ENCODE measurements around the gene NR4A3. TPM values are rescaled to one million over a fixed set of nuclear protein-coding genes. Genes with fewer than 3 reads are reported as not detected.

NR4A3 gene
- total RNA-seq, 1 experiment from 2014 or later = 0.24 TPM

DNA sequence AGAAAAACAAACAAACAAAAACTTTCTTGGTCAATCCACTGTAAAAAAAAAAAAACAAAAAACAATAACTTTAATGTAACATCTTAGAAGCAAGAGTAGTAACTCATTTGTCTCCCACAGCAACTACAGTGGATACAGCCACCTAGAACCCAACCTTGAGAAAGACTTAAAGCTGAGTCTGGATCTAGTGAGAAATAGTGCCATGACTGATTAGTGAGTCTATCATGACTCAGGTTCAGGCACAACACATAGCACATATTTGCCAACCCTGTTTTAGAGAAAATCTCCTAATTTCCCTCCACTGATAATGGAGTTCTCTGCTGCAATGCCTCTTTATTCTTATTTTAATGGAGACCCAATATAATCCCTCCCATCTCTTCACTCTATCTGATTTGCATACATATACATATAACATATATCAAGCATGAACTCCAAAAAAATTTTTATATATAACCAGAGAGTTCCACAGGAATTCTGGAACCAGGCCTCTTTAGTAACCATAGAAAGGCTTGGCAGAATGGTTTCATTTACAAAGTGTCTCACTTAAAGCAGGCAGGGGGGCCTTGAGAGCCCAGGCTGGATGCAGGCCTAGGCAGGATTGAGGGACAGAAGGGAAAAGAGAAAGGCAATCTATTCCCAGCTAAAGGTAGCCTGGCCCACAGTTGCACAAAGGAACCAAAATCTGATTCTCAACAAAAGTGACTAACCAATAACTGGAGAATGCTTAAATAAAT is 11.9 kb upstream of the NR4A3 start:
- Histone ChIP-seq H3K79me1 (ENCODE audit: insufficient read depth, low read depth, low read length, poor library complexity, severe bottlenecking) (no peaks in the 10 kb centered on the region), H4K20me1 (ENCODE audit: control insufficient read depth, insufficient read depth, insufficient read length) (no peaks in the 10 kb centered on the region), H2BK5ac (ENCODE audit: insufficient read length, low read length) (no peak overlapping the region), H2BK12ac (ENCODE audit: insufficient read length, low read depth, low read length) (no peak overlapping the region), H3K9ac (ENCODE audit: extremely low read depth, insufficient read length, low read length) (no peak overlapping the region), H3K23me2 (ENCODE audit: insufficient read length, low read depth, low read length, poor library complexity, severe bottlenecking) (no peaks in the 10 kb centered on the region), H3K27me3 (ENCODE audit: insufficient read depth, low read length) (no peaks in the 10 kb centered on the region), H3K4me2 (ENCODE audit: insufficient read depth, insufficient read length, low read length) (no peak overlapping the region), H4K91ac (ENCODE audit: insufficient read length, low read depth, low read length) (no peak overlapping the region), H3K9me3 (ENCODE audit: control insufficient read depth, low read depth, low read length) (no peaks in the 10 kb centered on the region), H3K18ac (ENCODE audit: insufficient read length, low read depth, low read length) (no peak overlapping the region), H2BK120ac (ENCODE audit: low read depth, low read length, poor library complexity, severe bottlenecking) (no peak overlapping the region), H2AK5ac (ENCODE audit: insufficient read length, low read length) (no peak overlapping the region), H3K56ac (ENCODE audit: insufficient read length, low read depth, low read length) (no peak overlapping the region), H2AFZ (ENCODE audit: low read length) (no peak overlapping the region), H2BK20ac (ENCODE audit: low read depth, low read length, poor library complexity, severe bottlenecking) (no peak overlapping the region), H4K8ac (replicated peaks; ENCODE audit: insufficient read length, low read depth, low read length) (no peak overlapping the region), H3T11ph (ENCODE audit: low read length) (no peak overlapping the region), H3K4ac (ENCODE audit: low read depth, low read length) (no peak overlapping the region), H3K14ac (ENCODE audit: insufficient read depth, low read length) (no peak overlapping the region), H3K23ac (ENCODE audit: insufficient read length, low read depth, low read length) (no peak overlapping the region), H2BK15ac (ENCODE audit: low read depth, low read length) (no peak overlapping the region), H3K27ac (ENCODE audit: insufficient read length, low read depth, low read length) (no peak overlapping the region), H4K5ac (ENCODE audit: insufficient read length, low read depth, low read length) (no peak overlapping the region), H3K79me2 (ENCODE audit: insufficient read depth, low read length) (no peaks in the 10 kb centered on the region), H3K4me1 (ENCODE audit: insufficient read depth, low read length) (peaks cover 8% of the 10 kb centered on the region)
- TF ChIP-seq, protein P1, sequence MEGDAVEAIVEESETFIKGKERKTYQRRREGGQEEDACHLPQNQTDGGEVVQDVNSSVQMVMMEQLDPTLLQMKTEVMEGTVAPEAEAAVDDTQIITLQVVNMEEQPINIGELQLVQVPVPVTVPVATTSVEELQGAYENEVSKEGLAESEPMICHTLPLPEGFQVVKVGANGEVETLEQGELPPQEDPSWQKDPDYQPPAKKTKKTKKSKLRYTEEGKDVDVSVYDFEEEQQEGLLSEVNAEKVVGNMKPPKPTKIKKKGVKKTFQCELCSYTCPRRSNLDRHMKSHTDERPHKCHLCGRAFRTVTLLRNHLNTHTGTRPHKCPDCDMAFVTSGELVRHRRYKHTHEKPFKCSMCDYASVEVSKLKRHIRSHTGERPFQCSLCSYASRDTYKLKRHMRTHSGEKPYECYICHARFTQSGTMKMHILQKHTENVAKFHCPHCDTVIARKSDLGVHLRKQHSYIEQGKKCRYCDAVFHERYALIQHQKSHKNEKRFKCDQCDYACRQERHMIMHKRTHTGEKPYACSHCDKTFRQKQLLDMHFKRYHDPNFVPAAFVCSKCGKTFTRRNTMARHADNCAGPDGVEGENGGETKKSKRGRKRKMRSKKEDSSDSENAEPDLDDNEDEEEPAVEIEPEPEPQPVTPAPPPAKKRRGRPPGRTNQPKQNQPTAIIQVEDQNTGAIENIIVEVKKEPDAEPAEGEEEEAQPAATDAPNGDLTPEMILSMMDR (conservative IDR thresholded peaks at IDR 0.05) = no peak
- no peaks in the 10 kb centered on the region for H3K27me3 Mint-ChIP-seq (ENCODE audit: low read depth)
- no peak overlapping the region; a peak in 1 of 7 replicates for H3K27ac Mint-ChIP-seq
- H3K36me3 Mint-ChIP-seq (ENCODE audit: insufficient read depth in 1 of 3, low read depth in 3 of 3) = 0 out of 7 replicates have a peak, but pooled peaks cover 0 to 4% (median 0%) of the 10 kb centered on the region in 3 experiments
- peaks cover 48 to 57% of the 10 kb centered on the region in 2 experiments for H3K4me1 Mint-ChIP-seq
- DNase-seq = no peak
- no peaks in the 10 kb centered on the region for H3K9me3 Mint-ChIP-seq
- no peak overlapping the region for H3K4me3 Mint-ChIP-seq

Measured in H9 (cell line).